Stimulated activated CD4-positive, alpha-beta T cell treated with anti-CD3 and anti-CD28 coated beads, Interleukin-4, amount 100 ng/mL, for 4 hours (primary cell): ENCODE data around the gene LIFR.

ENCODE experiments used
- DNase-seq, 2 experiments: peaks; one replicate each; pipeline ENCODE4 v3.0.0-alpha.2; 2020

The LIFR gene

DNA sequence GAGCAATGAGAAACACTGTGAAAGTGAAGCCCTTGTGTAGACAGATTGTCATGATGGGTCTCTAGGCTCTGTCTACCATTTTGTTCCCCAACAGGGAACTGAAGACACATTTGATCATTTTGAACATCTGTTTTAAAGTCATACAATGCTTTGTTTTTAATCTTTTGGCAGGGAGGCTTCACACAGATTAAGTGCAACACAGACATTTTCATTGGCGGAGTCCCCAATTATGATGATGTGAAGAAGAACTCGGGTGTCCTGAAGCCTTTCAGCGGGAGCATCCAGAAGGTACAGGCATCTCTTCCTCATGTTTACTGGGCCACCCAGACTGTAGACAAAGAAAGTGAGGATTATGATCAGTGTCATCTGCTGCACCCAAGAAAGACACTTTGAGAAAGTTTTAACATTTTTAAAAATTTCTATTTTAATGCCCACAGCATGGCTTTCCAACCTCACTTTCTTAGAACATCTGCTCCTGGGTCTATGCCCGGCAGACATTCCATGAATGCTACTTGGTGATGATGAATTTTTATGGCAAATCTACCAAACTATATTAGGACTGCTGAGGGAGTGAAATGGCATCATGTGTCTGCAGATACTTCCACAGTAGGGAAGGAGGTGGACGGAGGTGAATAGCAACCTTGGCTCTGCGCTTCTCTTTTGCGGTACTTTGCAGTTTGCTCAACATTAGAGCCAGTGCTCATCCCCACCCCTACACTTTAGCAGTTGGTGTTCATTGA is 121.3 kb downstream of the LIFR start:
- DNase-seq, result no peak

DNA sequence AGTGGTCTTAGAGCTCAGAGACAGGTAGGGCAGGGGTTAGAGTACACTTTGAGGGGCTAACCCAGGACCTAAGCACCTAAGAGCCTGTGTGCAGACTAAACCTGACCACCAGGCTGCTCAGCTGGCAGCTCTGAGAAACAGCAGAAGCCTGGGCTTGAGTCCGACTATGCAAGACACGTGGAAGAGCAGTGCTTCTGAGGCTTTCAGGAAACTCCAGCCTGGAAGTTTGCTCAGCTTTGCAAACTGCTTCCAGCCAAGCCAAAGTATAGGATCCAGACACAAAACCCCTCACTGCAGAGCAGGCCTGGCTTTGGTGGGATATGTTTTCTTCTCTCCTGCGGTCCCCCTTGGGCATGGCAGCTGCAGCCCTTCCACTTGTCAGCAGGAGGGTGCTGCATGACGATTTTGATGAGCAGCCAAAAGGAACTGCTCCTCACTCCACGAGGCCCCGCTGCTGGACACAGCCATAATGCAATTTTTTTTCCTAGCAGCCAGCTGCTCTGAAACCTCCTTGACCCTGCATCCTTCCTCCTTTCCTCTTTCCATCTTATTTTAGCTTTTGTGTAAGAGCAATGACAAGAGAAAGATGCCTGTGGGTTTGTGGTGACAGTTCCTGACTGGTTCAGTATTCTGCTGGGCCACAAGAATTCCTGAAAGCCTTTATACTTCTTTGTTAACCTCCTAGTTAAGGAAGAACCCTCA is 123.1 kb downstream of the LIFR start:
- no peak for DNase-seq

DNA sequence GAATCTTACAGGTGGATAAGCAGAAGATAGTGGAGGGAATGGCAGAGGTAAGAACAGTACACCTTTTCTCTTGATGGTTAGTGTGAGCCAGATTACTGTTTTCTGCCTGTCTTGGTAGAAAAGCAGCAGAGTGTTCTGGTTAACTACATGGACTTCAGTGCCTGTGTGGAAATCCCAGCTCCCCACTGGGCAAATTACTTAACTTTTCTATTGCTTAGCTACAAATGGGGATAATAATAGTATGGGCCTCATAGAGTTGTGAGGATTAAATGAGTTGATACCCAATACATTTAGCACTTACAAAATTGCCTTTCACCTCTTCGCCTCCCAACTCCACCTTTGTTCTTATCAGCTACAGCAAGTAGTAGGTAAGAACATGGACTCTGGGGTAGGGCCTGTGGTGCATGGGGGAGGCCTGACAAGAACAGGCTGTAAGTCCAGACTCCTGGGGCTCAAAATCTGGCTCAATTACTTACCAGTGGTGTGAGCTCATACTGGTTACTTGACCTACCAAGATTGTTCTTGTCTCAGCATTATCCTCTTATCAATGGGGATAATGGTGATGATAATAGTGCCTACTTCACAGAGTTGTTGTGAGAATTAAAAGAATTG is 125.1 kb downstream of the LIFR start:
- DNase-seq, result no peak

DNA sequence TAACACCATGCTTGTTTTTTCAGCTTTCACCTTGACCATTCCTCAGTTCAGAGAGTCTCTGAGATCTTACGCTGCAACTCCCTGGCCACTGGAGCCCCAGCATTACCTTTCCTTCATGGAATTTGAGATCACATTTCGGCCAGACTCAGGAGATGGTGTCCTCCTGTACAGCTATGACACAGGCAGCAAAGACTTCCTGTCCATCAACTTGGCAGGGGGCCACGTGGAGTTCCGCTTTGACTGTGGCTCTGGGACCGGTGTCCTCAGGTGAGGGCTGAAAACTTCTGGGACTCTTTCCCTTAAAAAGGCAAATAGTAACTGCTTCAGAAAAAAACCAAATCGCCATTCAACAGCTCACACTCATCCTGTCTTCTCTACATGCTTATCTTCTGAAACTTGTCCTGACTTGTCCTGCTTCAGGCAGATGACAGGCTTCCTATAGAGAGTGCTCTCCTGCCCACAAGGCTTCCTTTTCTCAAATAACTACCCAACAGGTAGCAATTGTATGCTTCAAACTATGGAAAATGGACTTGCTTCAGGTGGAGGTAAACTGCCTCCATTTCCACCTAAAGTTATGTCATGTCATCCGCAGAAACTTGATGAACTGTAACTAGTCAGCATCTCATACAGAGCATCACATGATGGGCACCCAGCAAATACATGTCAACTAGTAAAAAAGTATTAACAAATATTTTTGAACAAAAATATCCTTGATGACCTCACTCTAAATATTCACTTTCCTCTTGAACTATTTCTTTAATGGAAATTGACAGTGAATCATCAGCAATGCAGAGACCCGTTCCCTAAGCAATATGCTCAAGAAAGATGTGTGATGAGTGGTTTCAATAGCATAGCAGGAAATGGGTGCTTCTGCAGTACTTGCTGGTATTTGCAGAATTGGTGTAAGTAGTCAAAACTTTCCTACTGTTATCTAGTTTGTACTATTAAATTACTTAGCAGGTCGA is 129.2 kb downstream of the LIFR start:
- no peak for DNase-seq

DNA sequence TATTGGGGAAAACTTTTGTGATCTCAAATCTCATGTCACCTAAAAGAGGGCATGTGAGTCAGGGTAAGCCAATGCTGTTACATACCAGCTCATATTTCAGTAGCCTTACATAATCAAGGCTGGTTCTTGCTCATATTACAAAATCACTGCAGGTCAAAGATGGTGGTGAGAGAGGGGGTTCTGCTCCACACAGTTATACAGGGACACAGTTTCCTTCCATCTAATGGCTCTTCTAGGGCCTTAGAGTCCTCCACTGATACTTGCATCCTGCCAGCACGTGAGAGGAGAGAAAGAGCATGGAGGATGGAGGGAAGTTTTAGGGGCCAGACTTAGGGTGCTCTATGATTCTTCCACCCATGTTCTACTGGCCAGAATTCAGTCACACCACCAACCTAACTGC is 130.0 kb downstream of the LIFR start:
- DNase-seq, result no peak
